Measurements from ENCODE around the gene ARHGAP33. TPM values are rescaled to one million over a fixed set of nuclear protein-coding genes. Genes with fewer than 3 reads are reported as not detected.
"Not testable (repeated sequence)": the region's sequence is repeated elsewhere in the genome, so short reads cannot be mapped to it uniquely, and the experiment has no call there.

The ARHGAP33 gene
- total RNA-seq, 1 experiment from 2014 or later, result 2.3 TPM

DNA sequence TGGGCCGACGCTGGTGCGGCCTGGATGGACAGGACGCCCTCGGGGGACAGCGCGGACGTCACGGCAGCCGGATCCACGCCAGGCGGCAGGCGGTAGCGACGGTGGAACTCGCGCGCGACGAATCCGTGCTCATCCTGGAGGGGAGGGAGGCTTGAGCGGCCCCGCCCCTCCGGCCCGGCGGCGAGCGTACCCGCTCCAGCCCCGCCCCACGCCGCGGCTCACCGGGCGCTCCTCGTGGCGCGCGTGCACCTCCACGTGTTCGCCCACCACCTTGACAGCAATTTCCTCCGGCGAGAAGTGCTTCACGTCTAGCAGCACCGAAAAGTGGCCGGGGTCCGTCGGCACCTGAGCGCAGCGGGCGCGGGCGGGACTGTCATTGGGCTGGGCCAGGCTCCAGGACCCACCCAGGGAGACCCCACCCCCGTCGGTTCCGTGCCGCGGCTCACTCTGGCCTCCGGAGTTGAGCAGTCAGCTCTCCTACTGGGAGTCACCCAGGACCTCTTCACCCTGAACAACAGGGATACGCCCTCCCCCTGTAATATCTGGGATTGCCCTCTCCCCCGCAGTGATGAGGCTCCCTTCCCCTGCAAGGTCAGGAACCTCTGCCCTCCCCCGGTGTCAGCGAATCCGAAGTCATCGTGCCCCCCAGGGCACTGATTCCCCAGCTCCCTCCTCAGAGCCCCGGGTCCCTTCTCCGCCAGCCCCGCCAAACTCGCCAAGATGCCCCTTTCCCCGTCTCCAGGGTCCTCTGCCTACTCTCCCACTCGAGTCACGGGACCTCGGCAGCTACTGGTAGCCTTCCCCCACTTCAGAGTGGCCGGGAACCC is 19.6 kb upstream of the ARHGAP33 start:
- DNase-seq (ENCODE audit: low read depth), result no peak

DNA sequence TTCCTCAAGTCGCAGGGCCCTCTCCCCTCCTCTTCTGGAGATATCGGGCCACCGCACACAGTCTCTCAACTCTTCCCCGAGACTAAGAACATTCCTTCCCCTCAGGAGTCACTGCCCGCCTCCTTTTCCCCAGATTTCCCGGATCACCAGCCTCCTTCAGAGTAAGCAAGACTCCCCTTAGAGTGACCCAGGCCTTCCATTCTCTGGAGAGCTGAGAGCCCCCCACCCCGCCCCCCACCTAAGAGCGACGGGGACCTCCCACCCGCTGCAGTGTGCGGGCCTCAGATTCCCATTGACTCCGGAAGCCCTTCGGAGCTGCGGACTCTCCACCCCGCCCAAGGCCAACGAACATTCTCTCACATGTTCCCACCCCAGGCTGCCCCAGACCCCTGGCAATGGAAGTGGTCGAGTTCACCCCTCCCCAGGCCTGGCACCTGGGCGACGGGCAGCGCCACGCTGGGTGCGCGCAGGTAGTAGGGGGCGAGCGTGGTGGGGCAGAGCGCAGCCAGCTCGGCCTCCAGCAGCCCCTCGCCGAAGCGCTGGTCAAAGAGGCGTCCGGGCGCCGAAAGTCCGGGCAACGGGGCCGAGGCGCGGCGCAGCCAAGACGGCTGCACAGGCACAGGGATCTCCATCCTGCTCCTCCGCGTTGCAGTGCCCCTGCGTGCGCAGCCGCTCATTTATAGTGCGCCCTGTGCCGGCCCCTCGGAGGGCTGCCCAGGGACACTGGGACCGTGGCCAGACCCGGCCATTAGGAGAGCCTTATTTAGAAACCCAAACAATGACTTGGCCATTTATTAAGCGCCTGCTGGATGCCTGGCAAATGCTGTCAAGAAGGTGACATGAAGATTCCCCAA is 18.8 kb upstream of the ARHGAP33 start, which contains the start of gene HSPB6:
Gene HSPB6 (minus strand): TSS at position 653 of the 854 bp plus-strand sequence. CDS start 21 bp downstream, at position 632.
- peak; percentile 37 for DNase-seq (ENCODE audit: low read depth)

DNA sequence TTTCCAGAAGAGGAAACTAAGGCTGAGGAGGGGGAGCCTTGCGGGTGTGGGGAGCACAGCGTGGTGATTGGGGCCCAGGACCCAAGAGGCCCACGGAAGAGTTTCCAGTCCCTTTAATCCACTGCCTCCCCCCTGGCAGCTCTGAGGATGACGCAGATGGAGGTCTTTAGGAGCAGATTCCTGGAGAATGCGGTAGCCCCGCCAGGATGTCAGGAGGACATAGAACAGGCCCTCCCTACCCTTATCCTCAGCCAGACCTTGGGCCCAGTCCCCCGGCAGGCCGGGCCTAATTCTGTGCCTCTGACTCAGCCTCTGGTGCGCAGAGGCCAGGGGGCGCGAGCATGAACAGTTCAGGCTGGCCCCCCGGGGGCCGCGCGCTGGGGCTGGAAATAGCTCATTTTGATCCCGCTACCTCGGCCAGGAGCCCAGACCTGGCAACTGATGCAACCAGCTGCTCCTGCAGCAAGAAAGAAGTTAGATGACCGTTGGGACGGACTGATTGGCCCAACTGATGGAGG is 18.1 kb upstream of the ARHGAP33 start:
- peak; percentile 88 for DNase-seq (ENCODE audit: low read depth)

DNA sequence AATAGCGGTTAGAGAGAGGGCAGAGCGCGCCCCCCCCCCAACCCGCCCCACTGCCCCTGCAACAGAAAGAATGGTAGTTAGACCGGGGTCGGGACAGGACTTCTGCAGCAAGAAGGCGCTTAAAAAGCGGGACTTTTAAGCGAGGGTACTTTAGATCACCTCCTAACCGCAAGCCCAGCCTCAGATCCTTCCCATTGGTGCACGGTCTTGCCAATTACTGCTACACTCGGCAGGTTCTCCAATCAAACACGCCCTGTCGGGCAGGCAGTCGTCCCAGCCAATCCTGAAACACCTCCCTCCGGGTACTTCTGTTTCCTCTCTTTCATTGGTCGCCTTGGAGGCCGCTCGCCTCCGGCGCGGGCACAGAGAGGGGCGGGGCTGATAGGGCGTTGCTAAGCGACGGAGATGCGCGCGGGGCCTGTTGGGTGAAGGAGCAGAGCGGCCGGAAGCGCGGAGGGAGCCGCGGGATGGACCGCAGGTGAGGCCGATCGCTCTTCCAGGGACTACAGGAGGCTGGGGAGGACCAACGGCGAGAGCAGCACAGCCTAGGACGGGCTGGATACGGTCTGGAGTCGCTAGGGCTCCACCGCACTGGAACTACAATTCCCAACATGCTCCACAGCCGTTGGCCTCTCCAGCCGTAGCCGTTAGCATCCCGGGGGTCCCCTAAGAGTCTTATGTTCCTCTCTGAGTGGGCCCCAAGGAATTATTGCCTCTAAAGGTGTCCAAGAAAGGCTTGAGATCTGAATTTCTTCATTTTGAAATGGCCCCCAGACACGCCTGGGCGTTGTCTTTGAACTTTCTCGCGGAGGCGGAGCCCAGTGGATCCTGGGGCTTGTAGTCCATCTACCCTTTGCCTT is 17.4 kb upstream of the ARHGAP33 start, which contains the start of gene PROSER3:
Gene PROSER3 (plus strand): TSS at position 428 of the 860 bp plus-strand sequence. CDS start 40 bp downstream, at position 468.
- DNase-seq (ENCODE audit: low read depth), result peak; percentile 100

DNA sequence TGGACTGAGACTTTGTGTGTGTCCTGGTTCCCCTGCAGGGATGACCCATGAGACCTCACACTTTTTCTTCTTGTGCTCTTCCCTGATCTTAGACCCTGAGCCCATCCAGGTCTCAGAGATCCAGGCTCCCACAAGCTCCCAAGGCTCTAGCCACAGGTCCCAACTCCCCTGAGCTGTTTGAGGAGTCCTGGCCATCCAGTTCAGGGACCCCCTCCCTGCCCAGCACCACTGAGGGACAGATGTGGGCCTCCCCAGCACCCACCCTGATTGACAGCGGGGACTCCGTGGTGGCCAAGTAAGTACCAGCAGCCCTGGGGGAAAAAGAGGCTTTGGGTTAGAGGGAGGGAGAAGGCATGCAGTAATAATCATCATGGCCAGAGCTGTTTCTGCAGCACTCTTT is 15.7 kb upstream of the ARHGAP33 start:
- no peak for DNase-seq (ENCODE audit: low read depth)

DNA sequence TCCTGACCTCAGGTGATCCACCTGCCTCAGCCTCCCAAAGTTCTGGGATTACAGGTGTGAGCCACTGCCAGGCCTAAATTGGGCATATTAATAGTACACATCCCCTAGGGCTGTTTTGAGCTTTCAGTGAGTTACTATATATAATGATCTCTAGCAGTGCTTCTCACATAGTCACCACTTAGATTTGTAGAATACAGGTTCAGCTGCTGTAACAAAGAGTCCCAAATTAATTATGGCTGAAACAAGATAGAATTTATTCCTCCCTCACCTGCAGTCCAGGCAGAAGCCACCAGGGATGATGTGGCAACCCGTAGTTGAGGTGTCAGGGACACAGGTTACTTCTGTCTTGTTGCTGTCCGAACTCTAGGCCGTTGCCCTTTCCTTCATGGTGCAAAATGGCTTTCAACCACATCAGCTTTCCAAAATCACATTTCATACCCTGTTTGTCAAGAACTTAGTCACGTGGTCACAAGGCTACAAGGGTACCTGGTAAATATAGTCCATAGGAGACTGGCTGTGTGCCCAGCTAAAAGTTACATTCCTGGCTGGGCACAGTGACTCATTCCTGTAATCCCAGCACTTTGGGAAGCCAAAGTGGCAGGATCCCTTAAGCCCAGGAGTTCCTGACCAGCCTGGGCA is 14.5 kb upstream of the ARHGAP33 start:
- no peak for DNase-seq (ENCODE audit: low read depth)

DNA sequence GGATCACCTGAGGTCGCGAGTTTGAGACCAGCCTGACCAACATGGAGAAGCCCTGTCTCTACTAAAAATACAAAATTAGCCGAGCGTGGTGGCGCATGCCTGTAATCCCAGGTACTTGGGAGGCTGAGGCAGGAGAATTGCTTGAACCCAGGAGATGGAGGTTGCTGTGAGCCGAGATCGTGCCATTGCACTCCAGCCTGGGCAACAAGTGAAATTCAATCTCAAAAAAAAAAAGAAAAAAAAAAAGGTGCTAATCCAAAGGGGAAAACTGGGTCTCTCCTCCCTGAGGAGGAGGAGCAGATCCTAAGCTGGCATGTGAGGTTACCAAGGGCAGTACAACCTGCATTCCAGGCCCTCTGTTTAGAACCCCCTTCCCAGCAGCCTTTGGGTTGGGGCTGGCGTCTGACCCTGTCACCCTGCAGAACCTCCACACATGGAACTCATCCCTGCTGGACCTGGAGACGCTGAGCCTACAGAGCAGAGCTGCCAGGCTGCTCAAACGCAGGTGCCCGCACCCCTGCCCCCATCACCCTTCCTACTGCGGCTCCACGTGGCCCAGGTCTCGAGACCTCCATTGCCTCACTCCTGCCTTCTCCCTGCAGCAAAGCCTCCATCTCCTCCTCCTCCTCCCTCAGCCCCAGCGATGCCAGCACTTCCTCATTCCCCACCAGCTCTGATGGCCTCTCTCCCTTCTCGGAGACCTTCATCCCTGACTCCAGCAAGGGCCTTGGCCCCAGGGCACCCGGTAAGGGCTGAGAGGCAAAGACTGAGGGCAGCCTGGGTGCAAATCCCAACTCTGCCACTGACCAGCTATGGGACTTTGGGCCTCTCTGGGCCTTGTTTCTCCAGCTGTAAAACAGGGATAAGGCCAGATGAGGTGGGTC is 10.7 kb upstream of the ARHGAP33 start:
- DNase-seq (ENCODE audit: low read depth), result no peak

DNA sequence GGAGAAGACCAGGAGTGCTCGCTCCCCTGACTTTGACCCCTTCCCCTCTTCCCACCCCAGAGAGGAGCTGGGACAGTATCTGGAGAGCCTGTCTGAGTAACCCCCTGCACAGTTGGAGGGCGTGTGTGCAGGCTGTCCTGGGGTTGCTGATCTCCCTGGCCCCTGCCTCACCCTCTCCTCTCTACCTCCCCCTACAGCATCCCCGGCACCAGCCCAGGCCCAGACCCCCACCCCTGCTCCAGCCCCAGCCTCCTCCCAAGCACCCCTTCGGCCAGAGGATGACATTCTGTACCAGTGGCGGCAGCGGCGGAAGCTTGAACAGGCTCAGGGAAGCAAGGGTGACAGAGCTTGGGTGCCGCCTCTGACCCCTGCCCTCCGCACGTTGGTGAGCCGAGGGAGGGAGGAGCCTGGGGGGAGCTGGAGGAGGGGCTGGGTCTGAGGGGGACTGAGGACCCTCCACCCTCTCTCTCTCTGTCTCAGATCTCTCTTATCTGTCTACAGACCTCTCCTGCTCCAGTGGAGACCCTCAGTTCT is 8.7 kb upstream of the ARHGAP33 start:
- no peak for DNase-seq (ENCODE audit: low read depth)

DNA sequence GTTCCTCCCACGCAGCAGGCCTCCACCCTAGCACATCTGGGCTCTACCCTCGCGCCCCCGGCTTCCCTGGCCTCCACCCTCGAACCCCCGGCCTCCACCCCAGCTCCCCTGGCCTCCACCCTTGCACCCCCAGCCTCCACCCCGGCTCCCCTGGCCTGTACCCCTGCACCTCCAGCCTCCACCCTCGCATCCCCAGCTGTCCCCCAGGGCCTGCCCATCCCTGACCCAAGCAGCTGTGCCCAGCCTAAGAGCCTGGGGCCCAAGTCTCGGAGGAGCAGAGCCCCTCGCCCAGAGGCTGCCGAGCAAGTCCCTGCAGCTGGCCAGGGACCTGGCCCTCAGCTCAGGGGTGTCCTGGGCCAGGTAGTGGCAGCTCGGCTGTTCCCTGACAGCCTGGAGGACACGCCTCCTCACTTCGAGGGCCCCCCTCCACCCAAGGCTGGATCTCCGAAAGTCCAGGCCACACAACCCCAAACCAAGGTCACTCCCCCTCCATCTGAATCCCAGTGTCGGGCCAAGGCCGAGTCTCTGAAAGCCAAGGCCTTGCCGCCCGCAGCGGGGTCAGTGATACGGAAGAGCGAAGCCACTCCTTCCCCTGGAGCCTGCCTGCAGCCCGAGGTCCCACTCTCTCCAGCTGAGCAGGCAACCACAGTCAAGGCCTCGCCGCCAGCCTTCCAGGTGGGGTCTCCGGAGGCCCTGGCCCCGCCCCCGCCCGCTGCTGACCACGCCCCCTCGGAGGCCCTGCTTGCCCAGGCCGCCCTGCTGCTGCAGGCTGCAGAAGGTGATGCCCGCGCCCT is 7.9 kb upstream of the ARHGAP33 start:
- DNase-seq (ENCODE audit: low read depth), result no peak

DNA sequence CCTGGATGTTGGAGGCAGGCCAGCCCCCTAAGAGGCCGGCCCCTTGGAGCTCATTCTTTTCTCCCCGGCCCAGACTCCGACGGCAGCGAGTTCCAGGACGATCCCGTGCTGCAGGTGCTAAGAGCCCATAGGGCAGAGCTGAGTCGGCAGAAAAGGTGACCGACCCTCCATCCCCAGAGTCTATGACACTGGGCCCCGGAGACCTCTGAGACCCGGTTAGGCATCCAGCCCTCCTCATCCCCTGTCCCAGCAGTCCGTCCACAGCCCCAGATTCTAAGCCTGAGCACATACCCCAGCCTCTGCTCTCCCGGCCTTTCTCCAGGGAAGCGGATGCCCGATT is 7.3 kb upstream of the ARHGAP33 start:
- no peak for DNase-seq (ENCODE audit: low read depth)

DNA sequence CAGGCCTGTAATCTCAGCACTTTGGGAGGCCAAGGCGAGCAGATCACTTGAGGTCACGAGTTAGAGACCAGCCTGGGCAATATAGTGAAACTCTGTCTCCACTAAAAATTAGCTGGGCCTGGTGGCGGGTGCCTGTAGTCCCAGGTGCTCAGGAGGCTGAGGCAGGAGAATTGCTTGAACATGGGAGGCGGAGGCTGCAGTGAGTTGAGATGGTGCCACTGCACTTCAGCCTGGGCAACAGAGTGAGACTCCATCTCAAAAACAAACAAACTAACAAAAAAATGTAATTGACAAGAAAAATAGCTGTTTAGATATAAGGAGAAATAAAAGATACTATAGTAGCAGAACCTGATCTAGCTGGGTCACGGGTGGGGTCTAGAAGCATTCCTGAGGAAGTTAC is 3.0 kb upstream of the ARHGAP33 start:
- not testable (repeated sequence) for DNase-seq (ENCODE audit: low read depth)

DNA sequence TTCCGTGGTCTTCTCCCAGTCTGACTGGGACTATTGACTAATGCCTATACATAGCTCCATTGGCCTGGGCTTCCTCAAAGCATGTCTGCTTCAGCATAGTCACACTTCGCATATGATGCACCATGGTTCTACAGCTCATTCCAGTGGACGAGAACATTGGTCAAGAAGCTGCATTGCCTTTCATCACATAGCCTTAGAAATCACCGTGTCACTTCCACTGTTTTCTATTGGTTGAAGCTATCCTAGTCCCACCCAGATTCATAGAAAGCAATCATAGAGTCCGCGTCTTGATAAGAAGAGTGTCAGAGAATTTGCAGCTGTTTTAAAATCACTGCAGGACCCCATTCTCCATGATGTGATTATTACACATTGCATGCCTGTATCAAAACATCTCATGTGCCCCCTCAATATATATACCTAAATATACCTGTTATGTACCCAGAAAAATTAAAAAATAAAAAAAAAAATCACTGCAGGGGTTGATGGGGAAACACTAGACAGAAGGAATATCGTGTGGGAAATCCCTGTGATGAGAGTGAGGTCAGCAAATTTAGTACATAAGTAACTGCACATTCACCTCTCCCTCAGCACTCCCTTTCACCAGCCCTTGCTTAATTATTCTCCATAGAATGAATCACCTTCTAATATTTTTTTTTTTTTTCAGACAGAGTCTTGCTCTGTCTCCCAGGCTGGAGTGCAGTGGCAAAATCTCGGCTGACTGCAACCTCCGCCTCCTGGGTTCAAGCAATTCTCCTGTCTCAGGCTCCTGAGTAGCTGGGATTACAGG is 2.2 kb upstream of the ARHGAP33 start:
- DNase-seq (ENCODE audit: low read depth), result peak; percentile 33

DNA sequence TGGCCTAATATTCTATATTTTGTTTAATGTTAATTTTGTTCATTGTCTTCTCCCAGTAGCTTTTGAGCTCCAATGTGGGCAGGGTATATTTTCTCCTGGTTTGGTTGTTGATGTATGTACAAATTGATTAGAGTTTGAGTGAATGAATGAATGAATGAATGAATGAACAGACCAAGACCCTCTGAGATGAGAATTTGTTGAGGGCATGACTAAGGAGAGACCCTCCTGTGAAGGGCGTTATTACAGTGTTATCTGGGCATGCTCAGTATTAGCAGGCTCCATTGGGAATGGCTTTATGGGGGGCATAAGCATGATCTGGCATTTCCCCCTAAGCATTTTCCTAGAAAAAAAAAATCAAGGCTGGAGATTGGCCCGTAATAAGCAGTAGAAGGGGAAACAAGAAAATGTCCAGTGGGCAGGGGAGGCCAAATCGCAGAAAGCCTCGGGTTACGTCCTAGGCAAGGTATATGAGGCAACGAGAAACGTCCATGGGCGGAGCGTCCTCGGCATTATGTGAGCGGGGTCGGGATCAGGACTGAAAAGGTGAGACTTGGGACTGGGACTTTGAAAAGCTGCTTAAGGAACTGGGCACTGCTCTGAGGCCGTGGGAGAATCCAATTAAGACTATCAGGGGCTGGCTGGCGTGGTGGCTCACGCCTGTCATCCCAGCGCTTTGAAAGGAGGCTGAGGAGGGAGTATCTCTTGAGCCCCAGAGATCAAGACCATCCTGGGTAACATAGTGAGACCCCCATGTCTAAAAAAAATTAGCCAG is 904 bp upstream of the ARHGAP33 start:
- DNase-seq (ENCODE audit: low read depth), result no peak

DNA sequence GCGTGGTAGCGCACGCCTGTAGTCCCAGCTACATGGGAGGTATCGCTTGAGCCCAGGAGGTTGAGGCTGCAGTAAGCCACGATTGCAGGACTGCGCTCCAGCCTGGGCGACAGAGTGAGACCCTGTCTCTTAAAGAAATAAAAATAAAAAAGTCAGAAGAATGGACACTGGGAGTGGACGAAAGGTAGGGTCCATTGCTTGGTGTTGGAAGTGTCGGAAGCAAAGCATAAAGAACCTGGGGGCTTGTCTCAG is 392 bp upstream of the ARHGAP33 start:
- no peak for DNase-seq (ENCODE audit: low read depth)

DNA sequence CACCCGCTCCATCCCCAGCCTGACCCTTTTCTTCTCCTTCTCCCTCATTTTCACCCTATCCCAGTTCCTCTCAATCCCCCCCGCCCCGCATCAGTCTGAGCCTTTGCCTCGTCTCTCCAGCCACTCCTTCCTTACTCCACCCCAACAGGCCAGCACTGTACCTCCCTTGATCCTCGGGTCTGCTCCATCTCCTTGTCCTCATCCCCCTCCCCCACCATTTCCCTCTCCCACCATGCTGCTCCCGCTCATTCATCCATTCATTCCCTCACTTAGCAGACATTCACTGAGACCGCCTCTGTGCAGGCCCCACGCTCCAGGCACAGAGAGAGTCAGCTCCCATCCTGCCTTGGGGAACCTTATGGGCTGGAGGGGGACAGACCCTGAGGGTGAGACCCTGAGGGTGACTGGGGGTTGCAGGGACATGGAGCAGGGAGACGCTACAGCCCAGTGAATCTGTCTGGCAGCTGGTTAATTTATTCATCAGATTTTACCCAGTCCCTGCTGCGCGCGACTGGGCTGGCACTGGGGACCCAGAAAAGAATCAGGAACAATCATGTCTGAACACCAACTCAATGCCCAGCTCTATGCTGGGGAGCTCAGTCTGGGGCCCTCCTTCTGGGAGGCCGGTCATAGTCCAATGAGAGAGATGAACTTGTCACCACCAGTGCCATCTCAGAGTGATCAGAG is 881 bp downstream of the ARHGAP33 start:
- DNase-seq (ENCODE audit: low read depth), result no peak

DNA sequence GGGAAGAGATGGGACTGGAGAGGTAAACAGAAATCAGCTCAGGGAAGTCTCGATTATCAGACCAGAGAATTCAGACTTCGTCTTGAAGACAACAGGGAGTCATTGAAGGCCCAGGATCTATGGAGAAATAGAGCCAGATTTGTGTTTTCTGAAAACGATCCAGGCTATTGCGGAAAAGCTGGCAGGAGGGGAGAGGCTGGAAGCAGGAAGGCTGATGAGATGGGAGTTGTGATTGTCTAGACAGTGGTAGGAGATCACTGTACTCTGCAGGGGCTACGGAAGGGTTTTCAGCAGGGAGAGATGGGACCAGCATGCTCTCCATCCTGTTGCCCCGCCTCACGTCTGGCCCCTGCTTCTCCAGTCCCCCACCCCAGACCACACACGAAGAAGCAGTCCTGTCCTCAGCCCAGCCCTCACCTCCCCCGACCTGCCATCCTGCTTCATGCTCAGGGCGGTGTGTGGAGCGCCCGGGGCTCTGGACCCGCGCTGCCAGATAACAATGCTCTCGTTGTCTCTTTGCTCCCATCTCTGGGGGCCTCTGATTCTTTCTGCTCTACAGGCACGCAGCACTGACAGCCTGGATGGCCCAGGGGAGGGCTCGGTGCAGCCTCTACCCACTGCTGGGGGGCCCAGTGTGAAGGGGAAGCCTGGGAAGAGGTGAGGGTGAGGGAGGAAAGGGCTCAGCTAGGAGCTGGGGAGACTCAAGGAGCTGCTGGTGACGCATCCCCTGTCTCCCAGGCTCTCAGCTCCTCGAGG is 1.9 kb downstream of the ARHGAP33 start:
- DNase-seq (ENCODE audit: low read depth), result no peak
